ENCODE measurements around the gene DCUN1D3. TPM values are rescaled to one million over a fixed set of nuclear protein-coding genes. Genes with fewer than 3 reads are reported as not detected.
A peak's percentile ranks its signal among the peaks of the same experiment; 100 is the strongest.

Gene DCUN1D3
- total RNA-seq, 1 donor from 2014 or later = 14.6 TPM

DNA sequence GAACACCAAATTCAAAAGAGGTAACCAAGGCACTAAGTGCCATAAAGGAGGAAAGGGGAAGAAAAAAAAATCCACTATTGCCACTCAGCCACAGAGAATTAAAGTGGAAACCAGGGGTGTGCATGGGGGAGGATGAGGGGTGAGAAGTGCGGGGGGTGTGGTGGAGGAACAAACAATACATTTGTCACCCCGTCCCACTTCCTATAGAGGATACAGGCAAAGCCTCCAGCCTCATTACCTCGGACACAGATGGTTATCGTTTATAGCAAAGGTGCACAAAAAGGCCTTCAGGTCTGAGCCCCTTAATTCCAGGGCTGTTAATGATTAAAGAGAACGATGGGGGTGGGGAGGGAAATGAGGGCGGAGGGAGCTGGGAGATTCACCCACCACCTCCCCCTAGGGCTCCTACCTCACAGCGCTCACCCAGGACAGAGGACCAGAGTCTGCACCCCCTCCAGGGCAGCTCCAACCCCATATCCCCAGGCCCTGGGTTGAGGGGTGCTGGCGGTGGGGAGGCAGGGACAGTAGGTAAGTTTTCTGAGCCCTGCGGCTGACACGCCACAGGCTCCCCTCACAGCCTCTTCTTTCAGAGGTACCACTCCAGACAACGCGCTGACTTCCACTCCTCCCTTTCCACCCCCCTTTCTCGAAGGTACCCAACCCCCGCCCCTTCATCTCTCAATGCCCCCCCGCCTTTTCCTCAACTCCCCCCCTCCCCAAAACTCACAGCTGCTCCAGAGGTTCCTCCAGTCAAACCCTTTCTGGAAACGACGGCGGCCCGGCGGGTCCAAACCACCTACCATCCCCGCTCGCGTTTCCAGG is 470 bp downstream of the DCUN1D3 start:
- DNase-seq = peak; percentile 51
- ATAC-seq (ENCODE audit: poor library complexity) = no peak
- intact Hi-C loops (cut with DNase I) = loop anchor here (5.0 kb wide), 1 partner anchor 47 kb away; no protein-coding TSS in a partner anchor

DNA sequence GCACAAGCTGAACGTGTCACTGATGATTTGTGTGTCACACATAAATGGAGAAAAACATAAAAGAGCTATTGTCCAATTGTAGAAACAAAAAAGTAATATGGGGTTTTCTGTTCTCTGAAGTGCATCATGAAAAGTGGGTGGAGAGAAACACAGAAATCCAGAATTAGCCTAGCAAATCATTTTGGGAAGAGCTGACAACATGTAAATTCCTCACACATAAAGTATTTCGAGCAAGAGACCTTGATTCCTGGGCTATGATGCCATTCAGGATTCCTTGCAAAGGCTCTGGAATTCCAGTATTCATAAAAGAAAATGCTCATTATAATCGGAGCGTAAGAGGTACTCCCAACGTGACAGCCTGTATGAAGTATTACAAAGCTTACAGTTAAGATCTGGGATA is 1.1 kb downstream of the DCUN1D3 start:
- ATAC-seq (ENCODE audit: poor library complexity) = no peak
- intact Hi-C loops (cut with DNase I) = no loop called here
- no peak for DNase-seq

DNA sequence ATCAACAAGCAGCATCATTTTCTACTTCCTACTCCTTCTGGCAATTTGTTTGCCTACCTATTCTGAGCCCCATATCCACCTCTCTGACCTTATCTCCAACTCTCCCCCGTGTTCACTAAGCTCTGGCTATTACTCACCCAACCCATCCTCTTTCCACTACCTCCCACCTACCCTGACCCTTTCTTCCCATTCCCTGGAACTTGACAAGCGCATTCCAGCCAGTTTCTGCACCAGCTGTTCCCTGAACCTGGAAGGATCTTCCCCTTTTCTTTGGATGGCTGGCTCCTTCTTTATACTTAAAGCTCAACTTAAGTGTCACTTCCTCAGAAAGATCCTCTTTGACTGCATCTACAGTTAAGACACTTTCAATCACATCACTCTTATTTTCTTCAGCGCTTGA is 2.2 kb downstream of the DCUN1D3 start:
- DNase-seq = no peak
- no peak for ATAC-seq (ENCODE audit: poor library complexity)
- intact Hi-C loops (cut with DNase I) = no loop called here

DNA sequence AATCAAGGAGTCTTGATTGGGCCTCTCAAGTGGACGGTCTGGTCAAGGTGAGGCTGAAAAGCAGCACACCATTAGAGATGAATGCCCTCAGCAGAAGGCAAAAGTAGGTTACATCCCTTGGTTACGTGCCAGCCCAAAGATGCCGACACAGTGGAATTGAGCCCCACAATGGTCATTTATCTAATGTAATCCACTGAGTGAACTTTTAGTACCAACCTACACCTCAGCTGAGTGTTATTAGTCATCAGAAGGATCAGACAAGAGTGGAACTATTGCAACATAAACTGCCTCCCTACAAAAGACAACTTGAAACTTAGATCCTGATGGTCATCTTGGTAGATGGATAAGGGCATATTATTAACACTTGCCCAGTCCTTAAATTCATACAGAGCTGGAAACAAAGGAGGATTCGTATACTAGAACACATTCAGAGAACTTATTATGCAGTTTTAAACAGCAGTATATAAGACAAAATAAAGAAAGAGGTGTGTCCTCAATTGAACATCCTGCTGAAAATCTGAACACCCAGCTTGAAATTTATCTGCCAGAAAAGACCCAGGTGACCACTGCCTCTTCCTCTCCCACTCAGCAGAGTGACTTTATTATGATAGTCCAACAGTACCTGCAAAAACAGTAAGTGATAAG is 2.8 kb downstream of the DCUN1D3 start:
- intact Hi-C loops (cut with DNase I) = no loop called here
- no peak for ATAC-seq (ENCODE audit: poor library complexity)
- DNase-seq = no peak

DNA sequence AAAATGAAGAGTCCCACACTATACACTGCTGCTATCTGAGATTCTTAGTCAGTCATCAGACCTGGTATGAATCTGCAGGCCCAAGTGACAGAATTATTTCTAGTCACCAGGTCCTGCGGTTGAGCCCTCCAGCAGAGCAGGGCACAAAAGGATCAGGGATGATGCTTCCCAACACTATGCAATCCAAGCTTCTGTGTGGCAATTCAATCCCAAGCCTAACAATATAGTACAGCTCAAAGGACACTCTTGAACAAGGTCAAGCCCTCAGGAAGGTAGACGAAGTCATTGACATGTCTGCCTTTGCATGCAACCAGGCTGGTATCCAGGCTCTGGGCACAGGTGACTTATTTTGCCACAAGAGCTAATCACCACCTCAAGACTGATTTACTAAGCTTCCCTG is 5.8 kb downstream of the DCUN1D3 start:
- ATAC-seq (ENCODE audit: poor library complexity) = peak; percentile 25
- DNase-seq = no peak
- intact Hi-C loops (cut with DNase I) = no loop called here

DNA sequence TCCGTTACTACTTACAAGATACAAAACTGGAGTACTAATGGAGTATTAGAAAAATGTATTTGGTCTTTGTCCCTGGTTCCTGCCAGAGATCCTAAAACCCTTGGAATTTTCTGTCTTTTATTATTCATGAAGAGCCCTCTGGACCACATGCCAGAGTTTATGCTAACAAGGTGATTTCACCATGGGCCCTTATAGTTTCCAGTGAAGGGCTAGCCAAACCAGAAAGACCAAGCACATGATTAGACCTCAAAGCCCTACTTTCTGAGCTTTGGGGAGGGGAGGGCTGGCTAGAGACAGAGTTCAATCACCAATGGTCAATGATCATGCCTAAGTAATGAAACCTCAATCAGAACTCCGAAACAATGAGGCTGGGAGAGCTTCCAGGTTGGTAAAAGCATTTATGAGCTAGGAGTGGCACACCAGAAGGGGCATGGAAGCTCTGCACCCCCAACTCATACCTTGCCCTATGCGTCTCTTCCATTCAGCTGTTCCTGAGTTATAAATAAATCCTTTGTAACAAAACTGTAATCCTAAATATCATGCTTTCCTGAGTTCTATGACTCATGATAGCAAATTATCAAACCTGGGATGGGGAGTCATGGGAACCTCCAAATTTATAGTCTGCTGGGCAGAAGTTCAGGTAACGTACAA is 10.4 kb downstream of the DCUN1D3 start:
- intact Hi-C loops (cut with DNase I) = no loop called here
- no peak for ATAC-seq (ENCODE audit: poor library complexity)
- no peak for DNase-seq

DNA sequence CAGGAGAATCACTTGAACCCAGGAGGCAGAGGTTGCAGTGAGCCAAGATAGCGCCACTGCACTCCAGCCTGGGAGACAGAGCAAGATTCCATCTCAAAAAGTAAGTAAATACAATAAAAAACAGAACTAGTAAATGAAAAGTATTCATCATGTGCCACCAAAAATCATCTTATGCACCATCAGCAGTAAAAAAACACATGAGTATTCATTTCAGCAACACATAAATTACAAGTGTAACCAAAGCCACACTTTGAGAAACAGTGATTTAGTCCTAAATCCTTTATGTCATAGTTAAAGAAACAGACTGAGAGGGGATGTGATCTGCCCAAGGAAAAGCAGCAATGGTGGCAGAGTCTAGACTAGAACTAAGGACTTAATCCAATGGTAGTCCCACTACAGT is 13.0 kb downstream of the DCUN1D3 start:
- intact Hi-C loops (cut with DNase I) = no loop called here
- ATAC-seq (ENCODE audit: poor library complexity) (no peak), DNase-seq (no peak)

DNA sequence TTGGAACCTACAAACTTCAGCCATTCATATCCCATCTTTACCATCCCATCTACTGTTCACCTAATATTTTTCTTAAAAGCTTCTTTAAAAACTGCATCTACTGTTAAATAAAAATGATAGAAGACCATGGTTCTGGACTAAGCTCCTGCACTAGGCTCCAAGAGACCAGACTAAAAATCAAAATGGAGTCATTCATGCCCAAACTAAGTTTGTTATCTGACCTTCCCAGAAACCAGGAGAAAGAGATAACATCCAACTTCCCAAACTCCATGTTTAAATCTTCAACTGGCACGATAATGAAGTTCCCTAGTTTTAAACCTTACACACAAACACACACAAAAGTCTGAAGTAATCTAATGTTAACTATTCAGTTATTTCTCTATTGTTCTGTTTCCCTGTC is 13.8 kb downstream of the DCUN1D3 start:
- intact Hi-C loops (cut with DNase I) = no loop called here
- ATAC-seq (ENCODE audit: poor library complexity) = no peak
- DNase-seq = no peak

DNA sequence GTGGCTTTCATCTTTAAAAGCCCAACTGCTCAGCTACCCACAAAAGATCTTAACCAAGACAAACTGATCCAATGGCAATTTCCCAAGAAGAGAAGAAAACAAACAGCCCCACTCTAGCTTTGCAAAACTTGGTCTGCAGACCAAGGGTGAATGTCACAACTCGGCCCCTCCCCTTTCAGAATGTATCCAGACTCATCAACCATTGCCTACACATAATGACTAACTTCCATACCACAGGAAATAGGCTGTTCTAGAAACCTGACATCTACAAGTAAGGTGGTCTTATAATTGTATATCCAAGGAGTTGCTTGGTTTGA is 16.0 kb downstream of the DCUN1D3 start:
- intact Hi-C loops (cut with DNase I) = no loop called here
- ATAC-seq (ENCODE audit: poor library complexity) = peak; percentile 3
- no peak for DNase-seq

DNA sequence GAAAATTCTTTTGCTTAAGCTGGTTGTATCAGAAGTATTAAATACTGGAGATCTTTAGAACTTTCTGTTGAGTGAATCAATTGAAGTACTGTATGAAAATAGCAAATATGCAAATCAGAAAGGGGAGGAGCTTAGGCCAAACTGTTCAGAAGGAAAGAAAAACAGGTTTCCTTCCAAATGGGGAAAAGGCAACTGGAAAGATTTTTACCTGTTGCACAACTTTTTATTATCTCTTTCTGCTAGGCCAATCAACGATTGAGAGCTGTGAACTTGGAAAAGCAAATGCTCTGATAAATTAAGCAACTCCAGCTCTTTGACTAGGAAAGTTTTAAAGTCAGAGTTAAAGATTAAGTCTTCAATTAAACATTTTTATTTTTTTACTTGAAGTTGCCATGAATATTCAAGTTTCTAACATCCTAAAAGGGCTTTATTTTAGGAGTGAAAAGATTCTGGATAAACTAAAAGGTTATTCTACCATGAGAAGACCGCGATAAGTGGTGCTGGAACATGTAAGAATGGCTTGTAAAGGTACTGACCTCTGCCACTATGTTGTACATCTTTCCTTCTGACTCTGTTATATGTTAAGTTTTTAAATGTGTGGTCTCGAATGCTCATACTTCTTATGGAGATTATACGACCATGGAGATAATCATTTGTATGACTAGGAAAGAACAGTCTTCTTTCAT is 16.5 kb downstream of the DCUN1D3 start:
- ATAC-seq (ENCODE audit: poor library complexity) = peak; percentile 56

DNA sequence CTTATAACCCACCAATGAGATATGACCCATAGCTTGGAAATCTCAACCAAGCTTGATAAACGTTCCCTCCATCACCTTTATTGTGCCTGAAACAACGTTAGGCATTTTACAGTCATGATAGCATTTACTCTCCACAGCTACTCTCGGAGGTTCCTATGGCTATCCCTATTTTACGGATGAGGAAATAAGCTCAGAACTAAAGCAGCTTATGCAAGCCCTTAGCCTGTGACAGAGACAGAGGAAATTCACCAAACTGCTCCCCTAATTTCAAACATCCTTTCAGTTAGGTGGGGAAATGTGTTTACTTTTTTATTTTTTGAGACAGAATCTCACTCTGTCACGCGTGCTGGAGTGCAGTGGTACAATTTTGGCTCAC is 18.7 kb downstream of the DCUN1D3 start:
- ATAC-seq (ENCODE audit: poor library complexity) (no peak), DNase-seq (no peak)
- intact Hi-C loops (cut with DNase I) = no loop called here

More for the DNA sequence above, 16.5 kb downstream of the DCUN1D3 start:
- no peak for DNase-seq
- intact Hi-C loops (cut with DNase I) = no loop called here

DNA sequence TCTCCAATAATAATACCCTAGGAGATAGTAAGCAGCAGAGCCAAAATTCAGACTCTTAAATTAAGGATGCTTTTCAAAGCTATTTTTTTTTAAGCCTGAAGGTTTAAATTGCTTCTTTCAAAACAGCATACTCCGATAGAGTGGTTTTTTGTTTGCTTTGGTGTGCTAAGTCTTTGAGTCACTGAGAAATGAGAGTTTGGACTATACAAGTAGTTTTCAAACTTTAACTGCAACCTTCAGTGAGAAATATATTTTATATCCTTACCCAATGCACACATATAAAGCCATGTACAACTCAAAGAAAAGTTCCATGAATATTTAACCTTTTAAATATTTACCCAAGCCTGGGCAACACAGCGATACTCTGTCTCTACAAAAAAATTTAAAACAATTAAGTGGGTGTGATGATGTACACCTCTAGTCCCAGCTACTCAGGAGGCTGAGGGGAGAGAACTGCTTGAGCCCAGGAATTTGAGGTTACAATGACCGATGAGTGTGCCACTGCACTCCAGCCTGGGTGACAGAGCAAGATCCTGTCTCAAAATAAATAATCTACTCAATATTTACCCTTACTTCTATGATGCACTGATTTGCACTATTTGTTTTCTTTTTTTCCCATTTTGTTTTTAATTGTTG is 19.2 kb downstream of the DCUN1D3 start:
- no peak for DNase-seq
- intact Hi-C loops (cut with DNase I) = no loop called here
- no peak for ATAC-seq (ENCODE audit: poor library complexity)

DNA sequence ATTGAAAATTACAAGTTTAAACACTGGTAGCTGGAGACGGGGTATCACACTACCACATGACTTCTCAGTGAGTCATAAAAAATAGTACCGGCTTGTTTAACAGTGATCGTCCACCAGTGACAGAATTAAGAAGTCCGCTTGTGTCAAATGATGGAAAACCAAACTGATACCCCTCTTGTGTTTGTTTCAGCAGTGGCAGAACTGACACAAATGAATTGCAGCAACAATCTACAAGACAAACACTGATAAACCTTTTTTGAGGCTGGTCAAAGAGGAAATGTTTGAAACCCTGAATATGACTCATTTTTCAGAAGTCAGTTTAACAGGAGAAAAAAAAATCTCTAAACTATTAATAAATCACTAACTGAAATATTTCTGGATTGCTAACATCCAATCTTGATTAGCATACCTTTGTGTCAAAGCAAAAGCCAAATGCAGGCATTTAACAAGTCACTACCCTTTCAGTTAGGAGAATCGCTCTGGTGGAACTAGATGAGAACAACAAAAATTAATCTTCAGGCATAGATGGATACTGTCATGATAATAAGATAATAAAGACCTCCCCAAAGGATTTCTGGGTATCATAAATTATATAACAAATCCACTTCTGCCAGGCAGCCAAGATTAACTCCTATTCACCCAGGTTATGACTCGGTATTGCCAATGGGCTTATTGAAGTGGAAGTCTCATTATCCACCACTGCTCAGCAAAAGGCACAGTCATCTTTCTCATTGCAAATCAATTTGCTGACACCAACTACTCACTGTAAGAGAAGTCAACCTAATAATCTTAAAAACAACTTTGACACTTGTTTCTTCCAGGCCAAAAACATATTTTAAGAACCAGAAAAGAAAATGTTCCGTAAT is 20.8 kb downstream of the DCUN1D3 start:
- intact Hi-C loops (cut with DNase I) = no loop called here
- no peak for DNase-seq
- ATAC-seq (ENCODE audit: poor library complexity) = no peak

DNA sequence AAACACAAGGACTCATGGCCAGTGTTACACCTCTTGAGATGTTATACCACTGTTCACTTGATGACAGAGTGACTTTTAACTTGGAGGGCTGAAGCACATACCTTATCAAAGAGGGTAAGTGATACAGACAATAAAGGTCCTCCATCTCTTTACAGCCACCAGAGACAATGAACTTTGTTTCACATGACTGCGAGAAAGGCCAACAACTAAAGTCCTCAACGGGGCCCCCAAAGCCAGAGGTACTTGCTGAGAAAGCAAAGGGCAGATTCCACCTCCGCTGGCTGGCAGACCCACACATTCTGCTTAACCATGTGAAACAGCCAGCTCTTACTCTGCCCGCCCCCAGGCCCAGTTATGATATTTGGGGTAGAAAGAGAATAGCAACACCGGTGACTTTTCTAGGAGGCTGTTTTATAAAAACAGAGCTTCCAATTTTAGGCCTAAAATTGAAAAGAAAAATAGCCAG is 21.4 kb downstream of the DCUN1D3 start:
- DNase-seq (no peak), ATAC-seq (ENCODE audit: poor library complexity) (peak; percentile 83)
- intact Hi-C loops (cut with DNase I) = no loop called here

DNA sequence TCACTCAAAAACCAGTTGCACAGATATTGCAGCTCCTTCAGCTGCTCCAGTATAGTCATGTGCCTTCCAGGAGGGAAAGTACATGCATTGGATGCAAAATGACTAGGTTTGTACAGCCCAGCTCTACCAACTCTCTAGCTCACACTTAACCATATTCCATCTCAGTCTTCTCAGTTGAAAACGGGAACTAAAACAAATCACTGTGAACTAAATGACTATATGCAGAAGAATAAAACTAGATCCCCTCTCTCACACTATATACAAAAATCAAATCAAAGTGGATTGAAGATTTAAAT is 24.9 kb downstream of the DCUN1D3 start:
- ATAC-seq (ENCODE audit: poor library complexity) (no peak), DNase-seq (no peak)
- intact Hi-C loops (cut with DNase I) = no loop called here

DNA sequence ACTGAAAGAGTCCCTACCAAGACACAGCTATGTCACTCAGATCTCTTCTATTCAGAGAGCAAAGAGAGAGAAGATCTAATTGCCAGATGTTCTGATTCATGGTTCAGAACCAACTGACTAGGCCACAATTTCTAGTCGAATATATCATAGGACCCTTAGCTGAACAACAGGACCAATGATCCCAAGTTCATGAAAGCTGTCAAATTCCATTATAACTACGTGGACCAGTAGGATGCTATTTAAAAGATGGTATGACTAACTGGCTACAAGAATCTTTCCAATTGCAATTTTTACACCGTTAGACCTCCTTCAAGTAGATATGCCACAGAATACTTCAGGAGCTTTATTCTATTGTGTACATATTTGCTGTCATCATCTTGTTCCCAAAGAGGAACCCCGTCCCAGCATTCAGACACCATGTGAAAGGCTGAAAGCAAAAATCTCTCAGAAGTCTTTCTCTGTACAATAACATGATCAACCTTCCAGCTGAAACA is 26.0 kb downstream of the DCUN1D3 start:
- intact Hi-C loops (cut with DNase I) = no loop called here
- DNase-seq = no peak
- ATAC-seq (ENCODE audit: poor library complexity) = no peak

DNA sequence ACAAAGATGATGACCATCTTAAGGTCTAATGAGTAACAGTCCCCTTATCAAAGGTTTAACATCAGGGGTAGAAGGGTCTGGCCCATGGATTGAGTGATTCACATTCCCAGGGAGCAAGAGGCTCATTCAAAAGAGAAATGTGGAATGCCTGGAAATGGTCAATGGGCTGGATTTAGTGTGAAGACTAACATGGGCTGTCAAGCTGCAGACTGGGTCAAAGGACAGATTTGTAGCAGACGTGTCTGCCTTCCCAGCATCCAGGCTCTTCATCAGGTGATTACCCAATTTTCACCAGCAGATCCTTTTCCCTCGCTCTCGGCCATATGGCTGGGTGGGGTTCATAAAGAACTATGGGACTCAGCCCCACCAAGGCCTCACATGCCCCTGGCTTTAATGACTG is 26.8 kb downstream of the DCUN1D3 start:
- intact Hi-C loops (cut with DNase I) = no loop called here
- ATAC-seq (ENCODE audit: poor library complexity) (no peak), DNase-seq (no peak)
